PC-3 (cell line): Measurements from ENCODE around the gene STARD10.

Source experiments
- EZH2 ChIP-seq: fragments of 300-600 bp; sonication (generic); IDR thresholded peaks from one replicate; pipeline ENCODE4 v1.6.1; 2017; ENCODE audit warnings: antibody characterized with exemption, mild to moderate bottlenecking, low read length; ENCODE audit not compliant: unreplicated experiment
- EZH2phosphoT487 ChIP-seq: fragments of 300-600 bp; sonication (generic); IDR thresholded peaks from 2 replicates; pipeline ENCODE4 v1.6.1; 2018; ENCODE audit warnings: mild to moderate bottlenecking, antibody characterized with exemption, low read length, borderline replicate concordance
- TF ChIP-seq, protein P1 (sequence below): fragments of 300-600 bp; sonication (generic); conservative IDR thresholded peaks from 2 replicates; pipeline ENCODE4 v1.5.1; 2017; ENCODE audit warnings: antibody characterized with exemption, low read depth, mild to moderate bottlenecking, low read length

DNA sequence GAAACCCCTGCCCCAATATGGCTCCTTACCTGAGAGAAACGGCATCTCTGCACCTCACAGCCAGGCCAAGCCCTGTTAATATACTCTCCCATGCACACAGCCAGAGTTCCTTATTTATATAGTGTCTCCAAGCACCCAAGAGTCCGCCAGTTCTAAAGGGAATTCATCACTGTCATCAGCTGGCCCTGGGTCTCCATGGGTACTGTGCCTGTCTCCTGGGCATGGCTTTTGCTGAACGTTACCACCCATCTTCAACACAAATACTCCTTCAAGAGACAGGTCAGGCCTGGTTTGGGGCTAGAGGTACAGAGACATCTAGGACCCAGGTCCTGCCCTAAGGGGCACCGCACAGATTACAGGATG, 18.7 kb upstream of the STARD10 start:
- TF ChIP-seq, protein P1, sequence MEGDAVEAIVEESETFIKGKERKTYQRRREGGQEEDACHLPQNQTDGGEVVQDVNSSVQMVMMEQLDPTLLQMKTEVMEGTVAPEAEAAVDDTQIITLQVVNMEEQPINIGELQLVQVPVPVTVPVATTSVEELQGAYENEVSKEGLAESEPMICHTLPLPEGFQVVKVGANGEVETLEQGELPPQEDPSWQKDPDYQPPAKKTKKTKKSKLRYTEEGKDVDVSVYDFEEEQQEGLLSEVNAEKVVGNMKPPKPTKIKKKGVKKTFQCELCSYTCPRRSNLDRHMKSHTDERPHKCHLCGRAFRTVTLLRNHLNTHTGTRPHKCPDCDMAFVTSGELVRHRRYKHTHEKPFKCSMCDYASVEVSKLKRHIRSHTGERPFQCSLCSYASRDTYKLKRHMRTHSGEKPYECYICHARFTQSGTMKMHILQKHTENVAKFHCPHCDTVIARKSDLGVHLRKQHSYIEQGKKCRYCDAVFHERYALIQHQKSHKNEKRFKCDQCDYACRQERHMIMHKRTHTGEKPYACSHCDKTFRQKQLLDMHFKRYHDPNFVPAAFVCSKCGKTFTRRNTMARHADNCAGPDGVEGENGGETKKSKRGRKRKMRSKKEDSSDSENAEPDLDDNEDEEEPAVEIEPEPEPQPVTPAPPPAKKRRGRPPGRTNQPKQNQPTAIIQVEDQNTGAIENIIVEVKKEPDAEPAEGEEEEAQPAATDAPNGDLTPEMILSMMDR, result no peak
- TF ChIP-seq EZH2 (no peak), EZH2phosphoT487 (no peak)
